Caco-2 (cell line): Measurements from ENCODE around the gene ANKRD22. TPM values are rescaled to one million over a fixed set of nuclear protein-coding genes. Genes with fewer than 3 reads are reported as not detected.

Experiments used
- BruUV-seq: library from RNA; stranded (reverse); fragments of 400-500 nt; replicated peaks from 2 replicates; lab custom pipeline; 2021; lab: Mats Ljungman, UMichigan
- CTCF ChIA-PET: fragments of 300-600 bp; sonication (Branson Sonifier 250); formaldehyde crosslinking; loops from one replicate; lab custom pipeline; 2022; ENCODE audit warnings: antibody characterized with exemption; lab: Charles Lee
- POLR2A ChIA-PET: fragments of 300-600 bp; sonication (Branson Sonifier 250); formaldehyde crosslinking; loops from one replicate; lab custom pipeline; 2022; ENCODE audit warnings: antibody characterized with exemption; lab: Charles Lee
- DNase-seq, 2 experiments: peaks; one replicate each; pipeline versions ENCODE4 v3.0.0 to v3.0.0-alpha.2; 2020 to 2022
- H3K27me3 ChIP-seq: replicated peaks from 2 replicates; pipeline ENCODE4 v1.6.0; 2011; ENCODE audit warnings: low read length; ENCODE audit not compliant: control insufficient read depth, insufficient read depth
- H3K36me3 ChIP-seq: 2 replicates; pipeline ENCODE4 v1.5.1; 2011; ENCODE audit warnings: low read length; ENCODE audit not compliant: control insufficient read depth, insufficient read depth
- H3K4me1 ChIP-seq: fragments of 250-450 bp; sonication (Bioruptor Pico); 2 replicates; pipeline ENCODE4 v1.5.1; 2020; ENCODE audit warnings: mild to moderate bottlenecking
- H3K4me3 ChIP-seq: 2 replicates; pipeline ENCODE4 v1.5.1; 2011; ENCODE audit warnings: low read depth, mild to moderate bottlenecking, control low read depth, low read length
- H3K9me3 ChIP-seq: fragments of 250-450 bp; sonication (Bioruptor Pico); 2 replicates; pipeline ENCODE4 v1.5.1; 2020; ENCODE audit warnings: mild to moderate bottlenecking, moderate library complexity
- H3K27ac Mint-ChIP-seq: one replicate; pipeline ENCODE4 v1.8.0; 2022; ENCODE audit warnings: mixed read lengths; ENCODE audit not compliant: unreplicated experiment
- H3K27me3 Mint-ChIP-seq: one replicate; pipeline ENCODE4 v1.8.0; 2022; ENCODE audit warnings: mixed read lengths; ENCODE audit not compliant: insufficient read depth, unreplicated experiment
- H3K36me3 Mint-ChIP-seq: one replicate; pipeline ENCODE4 v1.8.0; 2022; ENCODE audit warnings: mild to moderate bottlenecking, mixed read lengths; ENCODE audit not compliant: insufficient read depth, unreplicated experiment
- H3K4me1 Mint-ChIP-seq: one replicate; pipeline ENCODE4 v1.8.0; 2022; ENCODE audit warnings: low read depth, mixed read lengths; ENCODE audit not compliant: unreplicated experiment
- H3K4me3 Mint-ChIP-seq: one replicate; pipeline ENCODE4 v1.8.0; 2022; ENCODE audit warnings: mild to moderate bottlenecking, moderate library complexity, mixed read lengths; ENCODE audit not compliant: unreplicated experiment
- H3K9me3 Mint-ChIP-seq: one replicate; pipeline ENCODE4 v1.8.0; 2022; ENCODE audit warnings: mixed read lengths; ENCODE audit not compliant: unreplicated experiment
- intact Hi-C: fragments of 100-400 bp; cut with micrococcal nuclease; formaldehyde crosslinking; loops from one replicate; pipeline ENCODE4 v1.10.0; 2022; ENCODE audit not compliant: unreplicated experiment
- total RNA-seq: library from RNA; stranded (reverse); gene quantifications from 2 replicates; pipeline ENCODE4 v1.2.3, GENCODE V29; 2022
- TF ChIP-seq, protein P1 (sequence below), 2 experiments: fragments of 200-600 bp in 1 of 2; IDR thresholded peaks; 1 replicate in 1 of 2; 2 replicates in 1 of 2; pipeline versions ENCODE4 v1.5.1 to v1.8.0; 2011 to 2022; ENCODE audit warnings: antibody characterized with exemption in 1 of 2, control low read depth in 1 of 2, inconsistent platforms in 1 of 2, low read depth in 1 of 2, low read length in 1 of 2, mild to moderate bottlenecking in 1 of 2, moderate library complexity in 1 of 2; ENCODE audit not compliant: insufficient read depth in 1 of 2, severe bottlenecking in 1 of 2, unreplicated experiment in 1 of 2

The ANKRD22 gene
- total RNA-seq, 1 experiment from 2014 or later: not detected

- Histone ChIP-seq H3K36me3 (no peaks in the 10 kb centered on the region), H3K27me3 (no peaks in the 10 kb centered on the region; the same call in 1 of the 2 replicates), H3K9me3 (no peaks in the 10 kb centered on the region), H3K4me3 (no peak overlapping the region), H3K4me1 (no peaks in the 10 kb centered on the region)
- Mint-ChIP-seq H3K9me3 (no peaks in the 10 kb centered on the region), H3K4me1 (no peaks in the 10 kb centered on the region), H3K27ac (no peak overlapping the region), H3K36me3 (no peaks in the 10 kb centered on the region), H3K4me3 (no peak overlapping the region), H3K27me3 (peaks cover 7% of the 10 kb centered on the region)
- POLR2A ChIA-PET: no interaction called here
- no peak for DNase-seq
- TF ChIP-seq, protein P1, sequence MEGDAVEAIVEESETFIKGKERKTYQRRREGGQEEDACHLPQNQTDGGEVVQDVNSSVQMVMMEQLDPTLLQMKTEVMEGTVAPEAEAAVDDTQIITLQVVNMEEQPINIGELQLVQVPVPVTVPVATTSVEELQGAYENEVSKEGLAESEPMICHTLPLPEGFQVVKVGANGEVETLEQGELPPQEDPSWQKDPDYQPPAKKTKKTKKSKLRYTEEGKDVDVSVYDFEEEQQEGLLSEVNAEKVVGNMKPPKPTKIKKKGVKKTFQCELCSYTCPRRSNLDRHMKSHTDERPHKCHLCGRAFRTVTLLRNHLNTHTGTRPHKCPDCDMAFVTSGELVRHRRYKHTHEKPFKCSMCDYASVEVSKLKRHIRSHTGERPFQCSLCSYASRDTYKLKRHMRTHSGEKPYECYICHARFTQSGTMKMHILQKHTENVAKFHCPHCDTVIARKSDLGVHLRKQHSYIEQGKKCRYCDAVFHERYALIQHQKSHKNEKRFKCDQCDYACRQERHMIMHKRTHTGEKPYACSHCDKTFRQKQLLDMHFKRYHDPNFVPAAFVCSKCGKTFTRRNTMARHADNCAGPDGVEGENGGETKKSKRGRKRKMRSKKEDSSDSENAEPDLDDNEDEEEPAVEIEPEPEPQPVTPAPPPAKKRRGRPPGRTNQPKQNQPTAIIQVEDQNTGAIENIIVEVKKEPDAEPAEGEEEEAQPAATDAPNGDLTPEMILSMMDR (IDR thresholded peaks at IDR 0.05; ENCODE audit: insufficient read depth in 1 of 2, low read depth in 1 of 2, low read length in 1 of 2, severe bottlenecking in 1 of 2, unreplicated experiment in 1 of 2): no peak
- CTCF ChIA-PET: no interaction called here
- intact Hi-C loops: no loop called here
- BruUV-seq: no TSS peak
Observed at GRCh38 chr10:88786032-88786770, 65.4 kb downstream of the ANKRD22 start.

- no peaks in the 10 kb centered on the region for H3K36me3 ChIP-seq
- Mint-ChIP-seq H3K4me1 (no peaks in the 10 kb centered on the region), H3K9me3 (no peaks in the 10 kb centered on the region), H3K4me3 (no peak overlapping the region), H3K36me3 (no peaks in the 10 kb centered on the region), H3K27ac (no peak overlapping the region), H3K27me3 (peaks cover 7% of the 10 kb centered on the region)
- DNase-seq: no peak
- CTCF ChIA-PET: no interaction called here
- no peaks in the 10 kb centered on the region; the same call in 1 of the 2 replicates for H3K27me3 ChIP-seq
- H3K4me1 ChIP-seq: no peaks in the 10 kb centered on the region
- no peaks in the 10 kb centered on the region for H3K9me3 ChIP-seq
- intact Hi-C loops: no loop called here
- no peak overlapping the region for H3K4me3 ChIP-seq
- TF ChIP-seq, protein P1 (IDR thresholded peaks at IDR 0.05; ENCODE audit: insufficient read depth in 1 of 2, low read depth in 1 of 2, low read length in 1 of 2, severe bottlenecking in 1 of 2, unreplicated experiment in 1 of 2): no peak
- POLR2A ChIA-PET: no interaction called here
- BruUV-seq: no TSS peak
Observed at GRCh38 chr10:88783724-88784123, 67.9 kb downstream of the ANKRD22 start.

- CTCF ChIA-PET: no interaction called here
- Histone ChIP-seq H3K27me3 (no peaks in the 10 kb centered on the region; the same call in 1 of the 2 replicates), H3K4me3 (no peak overlapping the region), H3K9me3 (no peaks in the 10 kb centered on the region), H3K36me3 (no peaks in the 10 kb centered on the region), H3K4me1 (no peaks in the 10 kb centered on the region)
- TF ChIP-seq, protein P1 (IDR thresholded peaks at IDR 0.05; ENCODE audit: insufficient read depth in 1 of 2, low read depth in 1 of 2, low read length in 1 of 2, severe bottlenecking in 1 of 2, unreplicated experiment in 1 of 2): no peak
- H3K36me3 Mint-ChIP-seq: no peaks in the 10 kb centered on the region
- no peak overlapping the region for H3K4me3 Mint-ChIP-seq
- H3K9me3 Mint-ChIP-seq: no peaks in the 10 kb centered on the region
- peaks cover 5% of the 10 kb centered on the region for H3K27me3 Mint-ChIP-seq
- no peak overlapping the region for H3K27ac Mint-ChIP-seq
- H3K4me1 Mint-ChIP-seq: no peaks in the 10 kb centered on the region
- BruUV-seq: no TSS peak
- POLR2A ChIA-PET: no interaction called here
- DNase-seq: no peak
- intact Hi-C loops: no loop called here
Observed at GRCh38 chr10:88782222-88782621, 69.4 kb downstream of the ANKRD22 start.
